Measurements from ENCODE around the gene SBK1.

The SBK1 gene

GRCh38 chr16:28273511-28273910 is 18.8 kb upstream of the SBK1 start:
- Mint-ChIP-seq H3K36me3 (ENCODE audit: low read depth) (no peaks in the 10 kb centered on the region), H3K9me3 (no peaks in the 10 kb centered on the region), H3K27me3 (peaks cover 11% of the 10 kb centered on the region), H3K27ac (no peak overlapping the region), H3K4me1 (peaks cover 29% of the 10 kb centered on the region), H3K4me3 (no peak overlapping the region)
- DNase-seq (no peak), ATAC-seq (no peak)

GRCh38 chr16:28274676-28275075 is 17.6 kb upstream of the SBK1 start:
- Mint-ChIP-seq H3K9me3 (no peaks in the 10 kb centered on the region), H3K4me1 (peaks cover 35% of the 10 kb centered on the region), H3K36me3 (ENCODE audit: low read depth) (no peaks in the 10 kb centered on the region)

DNA sequence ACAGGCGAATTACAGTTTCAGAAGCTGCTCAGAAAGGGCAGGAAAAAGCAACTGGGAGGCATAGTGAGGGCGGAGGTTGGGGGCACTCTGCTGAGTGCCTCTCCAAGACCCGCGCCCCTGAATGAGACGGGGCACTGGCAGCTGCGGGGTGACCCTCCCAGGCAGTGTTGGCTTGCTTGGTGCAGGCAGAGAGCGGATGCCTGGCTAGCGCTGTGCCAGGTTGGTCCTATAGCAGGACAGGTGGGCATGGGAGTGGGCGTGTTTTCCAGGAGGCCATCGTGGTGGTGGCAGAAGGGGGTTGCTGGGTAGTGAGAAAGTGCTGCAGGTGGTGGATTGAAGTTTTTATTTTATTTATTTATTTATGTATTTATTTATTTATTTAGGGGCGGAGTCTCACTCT is 16.0 kb upstream of the SBK1 start:
- Mint-ChIP-seq H3K4me3 (no peak overlapping the region), H3K36me3 (ENCODE audit: low read depth) (no peaks in the 10 kb centered on the region), H3K27ac (no peak overlapping the region), H3K4me1 (peaks cover 35% of the 10 kb centered on the region), H3K27me3 (peaks cover 11% of the 10 kb centered on the region), H3K9me3 (no peaks in the 10 kb centered on the region)
- no peak for DNase-seq
- no peak for ATAC-seq

More at GRCh38 chr16:28274676-28275075, 17.6 kb upstream of the SBK1 start:
- no peak for ATAC-seq
- H3K27me3 Mint-ChIP-seq = peaks cover 11% of the 10 kb centered on the region
- H3K4me3 Mint-ChIP-seq = no peak overlapping the region
- no peak overlapping the region for H3K27ac Mint-ChIP-seq
- no peak for DNase-seq

DNA sequence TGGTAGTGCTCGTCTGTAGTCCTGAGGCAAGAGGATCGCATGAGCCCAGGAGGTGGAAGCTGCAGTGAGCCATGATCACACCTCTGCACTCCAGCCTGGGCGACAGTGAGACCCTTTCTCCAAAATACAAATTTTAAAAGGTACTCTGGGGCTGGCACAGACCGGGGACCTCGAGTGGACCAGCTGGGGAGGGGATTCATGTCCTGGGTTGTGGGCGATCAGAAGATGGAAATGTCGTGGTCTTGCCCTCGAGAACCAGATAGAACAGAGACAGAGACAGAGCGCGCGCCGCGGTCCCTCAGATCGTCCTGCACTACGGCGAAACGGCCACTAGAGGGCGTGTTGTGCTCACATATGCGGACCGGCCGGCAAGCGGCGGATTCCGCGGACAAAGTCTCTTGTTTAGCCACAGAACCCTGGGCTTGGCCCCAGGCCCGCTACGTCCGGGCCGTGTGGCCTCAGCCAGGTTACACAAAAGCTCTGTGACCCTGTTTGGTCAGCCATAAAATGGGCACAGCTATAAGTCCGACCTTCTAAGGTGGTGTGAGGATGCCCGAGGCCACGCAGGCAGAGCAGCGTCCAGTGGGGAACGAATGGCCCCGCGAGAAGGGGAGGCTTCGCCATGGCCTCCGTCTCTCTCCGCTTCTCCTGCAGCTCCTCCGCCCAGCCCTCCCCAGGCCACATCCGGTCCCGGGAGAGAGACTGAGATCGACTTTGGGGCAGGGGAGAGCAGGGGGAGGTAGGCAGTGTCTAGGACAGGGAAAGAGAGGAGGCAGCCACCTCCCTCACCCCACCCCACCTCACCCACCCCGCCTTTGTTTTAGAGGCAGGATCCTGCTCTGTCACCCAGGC is 14.6 kb upstream of the SBK1 start:
- peak overlapping the region; percentile 54 for H3K4me3 Mint-ChIP-seq
- peaks cover 35% of the 10 kb centered on the region for H3K4me1 Mint-ChIP-seq
- no peaks in the 10 kb centered on the region for H3K9me3 Mint-ChIP-seq
- peaks cover 11% of the 10 kb centered on the region for H3K27me3 Mint-ChIP-seq
- ATAC-seq = peak; percentile 82
- no peak overlapping the region for H3K27ac Mint-ChIP-seq
- H3K36me3 Mint-ChIP-seq (ENCODE audit: low read depth) = no peaks in the 10 kb centered on the region
- peak; percentile 86 for DNase-seq

GRCh38 chr16:28279006-28279405 is 13.3 kb upstream of the SBK1 start:
- H3K9me3 Mint-ChIP-seq = no peaks in the 10 kb centered on the region
- H3K4me1 Mint-ChIP-seq = peaks cover 30% of the 10 kb centered on the region
- ATAC-seq (peak; percentile 44), DNase-seq (no peak)
- H3K4me3 Mint-ChIP-seq = no peak overlapping the region
- no peaks in the 10 kb centered on the region for H3K36me3 Mint-ChIP-seq (ENCODE audit: low read depth)
- peaks cover 11% of the 10 kb centered on the region for H3K27me3 Mint-ChIP-seq
- H3K27ac Mint-ChIP-seq = no peak overlapping the region

- Mint-ChIP-seq H3K4me3 (no peak overlapping the region), H3K27me3 (peaks cover 5% of the 10 kb centered on the region), H3K36me3 (ENCODE audit: low read depth) (no peaks in the 10 kb centered on the region), H3K27ac (no peak overlapping the region), H3K4me1 (peaks cover 23% of the 10 kb centered on the region), H3K9me3 (no peaks in the 10 kb centered on the region)
- no peak for ATAC-seq
- no peak for DNase-seq
Measured at GRCh38 chr16:28280881-28281836, 11.2 kb upstream of the SBK1 start.

- ATAC-seq (no peak), DNase-seq (no peak)
- Mint-ChIP-seq H3K27ac (no peak overlapping the region), H3K27me3 (peaks cover 2% of the 10 kb centered on the region), H3K4me1 (peaks cover 16% of the 10 kb centered on the region), H3K4me3 (no peak overlapping the region), H3K36me3 (ENCODE audit: low read depth) (no peaks in the 10 kb centered on the region), H3K9me3 (no peaks in the 10 kb centered on the region)
Measured at GRCh38 chr16:28282045-28282444, 10.3 kb upstream of the SBK1 start.

DNA sequence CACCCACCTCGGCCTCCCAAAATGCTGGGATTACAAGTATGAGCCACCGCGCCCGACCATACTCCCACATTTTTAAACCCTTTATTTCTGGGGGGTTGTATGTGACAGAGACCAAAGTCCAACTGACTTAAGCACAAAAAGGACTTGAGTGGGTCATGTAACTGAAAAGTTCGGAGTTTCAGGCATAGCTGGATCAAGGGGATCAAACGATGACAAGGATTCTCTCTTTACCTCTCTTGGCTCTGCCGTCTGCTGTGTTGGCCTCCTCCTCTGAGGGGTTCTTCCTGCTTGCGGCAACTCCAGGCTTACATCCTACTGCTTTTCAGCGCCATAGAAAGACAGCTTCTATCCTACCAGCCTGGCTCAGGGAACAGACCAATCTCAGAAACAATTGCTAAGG is 9.2 kb upstream of the SBK1 start:
- no peak overlapping the region for H3K27ac Mint-ChIP-seq
- H3K36me3 Mint-ChIP-seq (ENCODE audit: low read depth) = no peaks in the 10 kb centered on the region
- no peak overlapping the region for H3K4me3 Mint-ChIP-seq
- no peaks in the 10 kb centered on the region for H3K9me3 Mint-ChIP-seq
- no peak for DNase-seq
- H3K27me3 Mint-ChIP-seq = no peaks in the 10 kb centered on the region
- no peak for ATAC-seq
- peaks cover 10% of the 10 kb centered on the region for H3K4me1 Mint-ChIP-seq

DNA sequence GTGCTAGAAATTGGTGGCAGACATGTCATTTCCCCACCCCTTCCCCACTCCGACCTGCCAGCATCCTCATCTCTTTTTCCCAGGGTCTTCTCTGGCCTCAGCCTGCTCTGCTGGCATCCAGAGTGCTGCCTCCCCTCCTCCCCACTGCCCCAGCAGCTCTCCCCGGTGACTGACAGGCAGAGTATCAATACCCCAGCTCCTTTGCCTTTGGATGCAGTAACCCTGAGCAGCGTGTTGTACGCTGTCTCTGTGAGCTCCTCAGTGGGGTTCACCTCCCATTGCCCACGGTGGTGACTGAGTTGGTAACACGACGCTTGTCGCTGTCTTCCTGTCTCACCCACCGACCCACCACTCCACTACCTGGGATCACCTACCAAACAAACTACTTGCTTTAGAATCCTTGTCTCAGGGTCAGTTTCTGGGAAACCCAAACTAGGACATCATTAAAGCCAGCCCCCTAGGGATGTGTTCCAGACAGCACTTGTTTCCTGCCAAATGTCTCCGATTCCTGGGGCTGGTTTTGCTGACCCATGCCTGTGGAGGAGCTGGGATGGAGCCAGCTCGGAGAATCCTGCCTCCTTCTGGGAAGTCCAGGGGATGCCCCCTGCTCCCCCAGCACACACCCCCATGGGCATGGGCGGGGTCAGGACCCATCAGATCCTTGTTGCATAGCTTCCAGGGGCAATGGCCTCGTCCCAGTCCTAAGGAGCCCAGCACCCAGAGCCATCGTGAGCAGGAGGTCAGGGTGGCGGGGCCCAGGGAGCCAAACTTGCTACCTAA is 8.3 kb upstream of the SBK1 start:
- Mint-ChIP-seq H3K9me3 (no peaks in the 10 kb centered on the region), H3K27ac (no peak overlapping the region), H3K36me3 (ENCODE audit: low read depth) (no peaks in the 10 kb centered on the region), H3K27me3 (no peaks in the 10 kb centered on the region), H3K4me1 (peaks cover 14% of the 10 kb centered on the region), H3K4me3 (no peak overlapping the region)
- DNase-seq (no peak), ATAC-seq (no peak)

GRCh38 chr16:28285649-28286048 is 6.7 kb upstream of the SBK1 start:
- H3K4me1 Mint-ChIP-seq = peaks cover 15% of the 10 kb centered on the region
- H3K27ac Mint-ChIP-seq = no peak overlapping the region
- ATAC-seq = no peak
- no peaks in the 10 kb centered on the region for H3K36me3 Mint-ChIP-seq (ENCODE audit: low read depth)
- no peak for DNase-seq
- no peaks in the 10 kb centered on the region for H3K27me3 Mint-ChIP-seq
- H3K4me3 Mint-ChIP-seq = no peak overlapping the region
- no peaks in the 10 kb centered on the region for H3K9me3 Mint-ChIP-seq

- Mint-ChIP-seq H3K4me3 (no peak overlapping the region), H3K27me3 (no peaks in the 10 kb centered on the region), H3K9me3 (no peaks in the 10 kb centered on the region), H3K36me3 (ENCODE audit: low read depth) (no peaks in the 10 kb centered on the region), H3K27ac (no peak overlapping the region), H3K4me1 (peaks cover 26% of the 10 kb centered on the region)
- no peak for DNase-seq
- no peak for ATAC-seq
Measured at GRCh38 chr16:28288114-28288513, 4.2 kb upstream of the SBK1 start.

DNA sequence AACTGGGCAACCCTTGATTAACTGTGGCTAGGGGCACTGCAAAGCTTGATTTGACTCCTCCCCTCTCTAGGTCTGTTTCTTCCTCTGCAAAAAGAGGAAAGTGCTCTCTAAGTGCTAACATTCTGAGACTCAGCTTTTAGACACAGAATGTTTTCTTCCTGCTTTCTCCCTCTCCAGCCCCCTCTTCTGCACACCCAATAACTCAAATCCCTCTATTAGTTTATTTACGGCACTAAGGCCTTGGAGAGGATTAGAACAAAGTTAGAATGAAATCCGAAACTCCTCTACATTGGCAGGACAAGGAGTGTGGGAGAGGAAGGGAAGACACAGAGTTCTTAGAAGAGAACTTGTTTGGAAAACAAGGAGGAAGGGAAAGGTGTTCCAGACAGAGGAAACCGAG is 3.3 kb upstream of the SBK1 start:
- Mint-ChIP-seq H3K9me3 (no peaks in the 10 kb centered on the region), H3K27me3 (no peaks in the 10 kb centered on the region), H3K4me3 (no peak overlapping the region), H3K4me1 (peaks cover 31% of the 10 kb centered on the region), H3K36me3 (ENCODE audit: low read depth) (no peaks in the 10 kb centered on the region), H3K27ac (no peak overlapping the region)
- ATAC-seq (no peak), DNase-seq (no peak)

- ATAC-seq (no peak), DNase-seq (no peak)
- Mint-ChIP-seq H3K27me3 (no peaks in the 10 kb centered on the region), H3K4me1 (peaks cover 43% of the 10 kb centered on the region), H3K36me3 (ENCODE audit: low read depth) (no peaks in the 10 kb centered on the region), H3K9me3 (no peaks in the 10 kb centered on the region), H3K4me3 (peak overlapping the region; percentile 0), H3K27ac (no peak overlapping the region)
Measured at GRCh38 chr16:28289939-28290858, 2.1 kb upstream of the SBK1 start.

Data from activated naive CD8-positive, alpha-beta T cell treated with anti-CD3 and anti-CD28 coated beads, Interleukin-2, amount 50 U/mL, for 24 hours (primary cell).